HepG2 (cell line): ENCODE data around the gene RTN4RL2. TPM values are rescaled to one million over a fixed set of nuclear protein-coding genes. Genes with fewer than 3 reads are reported as not detected.
A peak's percentile ranks its signal among the peaks of the same experiment; 100 is the strongest.

Source experiments
- ARNTL ChIP-seq: sonication (generic); formaldehyde crosslinking; IDR thresholded peaks from 2 replicates; pipeline ENCODE4 v1.4.0; 2020; ENCODE audit warnings: mild to moderate bottlenecking, missing genetic modification reagents
- FOXA3 ChIP-seq: IDR thresholded peaks from 2 replicates; pipeline ENCODE4 v1.6.1; 2016; ENCODE audit warnings: missing genetic modification reagents, missing compliant biosample characterization
- NCOR1 ChIP-seq: fragments of 200-600 bp; sonication (generic); IDR thresholded peaks from 2 replicates; pipeline ENCODE4 v1.7.0; 2017; ENCODE audit warnings: antibody characterized with exemption, low read length, borderline replicate concordance
- NFIC ChIP-seq: IDR thresholded peaks from 2 replicates; pipeline ENCODE4 v1.6.1; 2012; ENCODE audit warnings: mild to moderate bottlenecking, low read length, inconsistent platforms
- POGZ ChIP-seq: sonication (generic); formaldehyde crosslinking; IDR thresholded peaks from 2 replicates; pipeline ENCODE4 v1.4.0; 2020; ENCODE audit warnings: mild to moderate bottlenecking, missing genetic modification reagents
- POLR2G ChIP-seq: fragments of 200-400 bp; formaldehyde crosslinking; IDR thresholded peaks from 2 replicates; pipeline ENCODE4 v1.6.1; 2018; ENCODE audit warnings: mild to moderate bottlenecking, low read depth, low read length, moderate library complexity
- REPIN1 ChIP-seq: sonication (generic); formaldehyde crosslinking; IDR thresholded peaks from 2 replicates; pipeline ENCODE4 v1.8.0; 2022; ENCODE audit warnings: missing genetic modification reagents, low read depth, mild to moderate bottlenecking, borderline replicate concordance
- RFXAP ChIP-seq: sonication (generic); formaldehyde crosslinking; IDR thresholded peaks from 2 replicates; pipeline ENCODE4 v1.4.0; 2020; ENCODE audit warnings: missing genetic modification reagents, borderline replicate concordance
- SAP130 ChIP-seq: IDR thresholded peaks from 2 replicates; pipeline ENCODE4 v1.6.1; 2016; ENCODE audit warnings: low read depth
- SSRP1 ChIP-seq: IDR thresholded peaks from 2 replicates; pipeline ENCODE4 v1.6.1; 2016; ENCODE audit warnings: control low read depth
- TCF7L2 ChIP-seq: IDR thresholded peaks from 2 replicates; pipeline ENCODE4 v1.6.1; 2011; ENCODE audit warnings: mild to moderate bottlenecking, low read depth, low read length, moderate library complexity
- TGIF2 ChIP-seq: IDR thresholded peaks from 2 replicates; pipeline ENCODE4 v1.6.1; 2016; ENCODE audit warnings: control low read depth, missing compliant biosample characterization
- ZFP90 ChIP-seq: sonication (generic); formaldehyde crosslinking; IDR thresholded peaks from 2 replicates; pipeline ENCODE4 v1.8.0; 2022; ENCODE audit warnings: missing genetic modification reagents, mild to moderate bottlenecking, inconsistent platforms, borderline replicate concordance
- ZFY ChIP-seq: sonication (generic); formaldehyde crosslinking; IDR thresholded peaks from 2 replicates; pipeline ENCODE4 v1.4.0; 2020; ENCODE audit warnings: missing genetic modification reagents
- ZNF329 ChIP-seq: sonication (generic); formaldehyde crosslinking; IDR thresholded peaks from 2 replicates; pipeline ENCODE4 v1.9.0; 2021; ENCODE audit warnings: low read depth, mild to moderate bottlenecking, missing genetic modification reagents
- ZNF670 ChIP-seq: sonication (generic); formaldehyde crosslinking; IDR thresholded peaks from 2 replicates; pipeline ENCODE4 v1.8.0; 2022; ENCODE audit warnings: mild to moderate bottlenecking, missing genetic modification reagents, borderline replicate concordance
- ZNF788 ChIP-seq: sonication (generic); formaldehyde crosslinking; IDR thresholded peaks from 2 replicates; pipeline ENCODE4 v1.5.0; 2020; ENCODE audit warnings: mild to moderate bottlenecking, missing genetic modification reagents, borderline replicate concordance
- polyA plus RNA-seq, 8 experiments: library from polyadenylated mRNA; depleted of rRNA in 3 of 8; stranded (reverse) in 7 of 8; unstranded in 1 of 8; fragments of >200 nt; fragmentation: Illumina TruSeq in 4 of 8; extraction: Trizol in 4 of 8; gene quantifications; 2 replicates each; pipeline versions ENCODE4 v1.2.1 to v1.2.3, GENCODE V29; 2011 to 2016; ENCODE audit warnings: low read depth in 4 of 8, missing spikeins in 1 of 8, mixed read lengths in 1 of 8; ENCODE audit not compliant: insufficient read depth in 1 of 8
- total RNA-seq, 5 experiments: library from RNA; depleted of rRNA; stranded (reverse); fragments of >200 nt; fragmentation: Illumina TruSeq; extraction: Trizol; gene quantifications; 2 replicates each; pipeline ENCODE4 v1.2.3, GENCODE V29; 2016; ENCODE audit warnings: low read depth in 1 of 5
- TF ChIP-seq, protein P1 (sequence below): IDR thresholded peaks from 2 replicates; pipeline ENCODE4 v1.6.1; 2016; ENCODE audit warnings: missing compliant biosample characterization, missing genetic modification reagents, borderline replicate concordance
- TF ChIP-seq, protein P2 (sequence below): sonication (generic); formaldehyde crosslinking; IDR thresholded peaks from 2 replicates; pipeline ENCODE4 v1.4.0; 2020; ENCODE audit warnings: missing genetic modification reagents, borderline replicate concordance
- TF ChIP-seq, protein P3 (sequence below): sonication (generic); formaldehyde crosslinking; IDR thresholded peaks from 2 replicates; pipeline ENCODE4 v1.4.0; 2020; ENCODE audit warnings: mild to moderate bottlenecking, missing genetic modification reagents
- TF ChIP-seq, protein P4 (sequence below): IDR thresholded peaks from 2 replicates; pipeline ENCODE4 v1.4.0; 2020; ENCODE audit warnings: mild to moderate bottlenecking, missing genetic modification reagents

The RTN4RL2 gene
- total and polyA plus RNA-seq, 2 of the 13 experiments (the other 11 are each of a cell fraction or from before 2014, with no cell fraction given) = 1.3 to 4.3 TPM

DNA sequence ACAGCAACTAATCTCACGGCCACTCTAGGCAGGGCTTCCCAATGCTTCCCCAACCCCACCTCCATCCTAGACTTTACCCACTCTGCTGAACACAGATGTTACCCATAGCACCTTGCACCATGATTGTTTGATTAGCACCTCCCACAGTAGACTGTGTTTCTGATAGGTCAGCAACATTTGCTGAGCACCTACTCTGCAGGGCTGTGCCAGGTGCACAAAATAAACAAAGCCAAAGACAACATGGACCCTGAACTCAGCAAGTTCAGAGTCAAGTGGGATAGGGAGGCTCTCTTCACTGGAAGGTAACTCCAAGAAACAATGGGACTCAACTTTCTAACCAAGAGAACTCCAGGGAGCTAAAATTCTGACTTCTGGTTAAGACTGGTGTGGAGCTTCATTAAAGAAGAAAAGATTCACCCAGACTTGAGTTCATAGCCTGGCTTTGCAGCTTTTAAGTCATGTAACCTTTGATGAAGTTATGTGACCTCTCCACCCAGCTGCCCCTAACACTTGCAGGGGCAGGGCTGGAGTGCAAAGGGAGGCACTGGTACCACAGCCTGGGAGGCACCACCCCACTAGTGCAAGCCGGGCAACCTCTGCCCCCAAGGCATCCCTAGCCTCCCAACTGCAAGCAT is 6.7 kb upstream of the RTN4RL2 start (continued):
- TF ChIP-seq ZFP90 (CRISPR knock-in tag) = no peak; the same call in 1 of the 2 replicates
- peak; percentile 96; the same call in 1 of the 2 replicates for TF ChIP-seq NCOR1
- no peak for TF ChIP-seq SSRP1 (CRISPR knock-in tag)
- TF ChIP-seq RFXAP (CRISPR knock-in tag) = peak; percentile 40; the same call in 1 of the 2 replicates
- TF ChIP-seq, protein P1, sequence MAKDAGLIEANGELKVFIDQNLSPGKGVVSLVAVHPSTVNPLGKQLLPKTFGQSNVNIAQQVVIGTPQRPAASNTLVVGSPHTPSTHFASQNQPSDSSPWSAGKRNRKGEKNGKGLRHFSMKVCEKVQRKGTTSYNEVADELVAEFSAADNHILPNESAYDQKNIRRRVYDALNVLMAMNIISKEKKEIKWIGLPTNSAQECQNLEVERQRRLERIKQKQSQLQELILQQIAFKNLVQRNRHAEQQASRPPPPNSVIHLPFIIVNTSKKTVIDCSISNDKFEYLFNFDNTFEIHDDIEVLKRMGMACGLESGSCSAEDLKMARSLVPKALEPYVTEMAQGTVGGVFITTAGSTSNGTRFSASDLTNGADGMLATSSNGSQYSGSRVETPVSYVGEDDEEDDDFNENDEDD = peak; percentile 24; the same call in 1 of the 2 replicates
- TF ChIP-seq ZFY (CRISPR knock-in tag) = 0 out of 2 replicates have a peak, but pooled peaks have one; percentile 19
- TF ChIP-seq, protein P2, sequence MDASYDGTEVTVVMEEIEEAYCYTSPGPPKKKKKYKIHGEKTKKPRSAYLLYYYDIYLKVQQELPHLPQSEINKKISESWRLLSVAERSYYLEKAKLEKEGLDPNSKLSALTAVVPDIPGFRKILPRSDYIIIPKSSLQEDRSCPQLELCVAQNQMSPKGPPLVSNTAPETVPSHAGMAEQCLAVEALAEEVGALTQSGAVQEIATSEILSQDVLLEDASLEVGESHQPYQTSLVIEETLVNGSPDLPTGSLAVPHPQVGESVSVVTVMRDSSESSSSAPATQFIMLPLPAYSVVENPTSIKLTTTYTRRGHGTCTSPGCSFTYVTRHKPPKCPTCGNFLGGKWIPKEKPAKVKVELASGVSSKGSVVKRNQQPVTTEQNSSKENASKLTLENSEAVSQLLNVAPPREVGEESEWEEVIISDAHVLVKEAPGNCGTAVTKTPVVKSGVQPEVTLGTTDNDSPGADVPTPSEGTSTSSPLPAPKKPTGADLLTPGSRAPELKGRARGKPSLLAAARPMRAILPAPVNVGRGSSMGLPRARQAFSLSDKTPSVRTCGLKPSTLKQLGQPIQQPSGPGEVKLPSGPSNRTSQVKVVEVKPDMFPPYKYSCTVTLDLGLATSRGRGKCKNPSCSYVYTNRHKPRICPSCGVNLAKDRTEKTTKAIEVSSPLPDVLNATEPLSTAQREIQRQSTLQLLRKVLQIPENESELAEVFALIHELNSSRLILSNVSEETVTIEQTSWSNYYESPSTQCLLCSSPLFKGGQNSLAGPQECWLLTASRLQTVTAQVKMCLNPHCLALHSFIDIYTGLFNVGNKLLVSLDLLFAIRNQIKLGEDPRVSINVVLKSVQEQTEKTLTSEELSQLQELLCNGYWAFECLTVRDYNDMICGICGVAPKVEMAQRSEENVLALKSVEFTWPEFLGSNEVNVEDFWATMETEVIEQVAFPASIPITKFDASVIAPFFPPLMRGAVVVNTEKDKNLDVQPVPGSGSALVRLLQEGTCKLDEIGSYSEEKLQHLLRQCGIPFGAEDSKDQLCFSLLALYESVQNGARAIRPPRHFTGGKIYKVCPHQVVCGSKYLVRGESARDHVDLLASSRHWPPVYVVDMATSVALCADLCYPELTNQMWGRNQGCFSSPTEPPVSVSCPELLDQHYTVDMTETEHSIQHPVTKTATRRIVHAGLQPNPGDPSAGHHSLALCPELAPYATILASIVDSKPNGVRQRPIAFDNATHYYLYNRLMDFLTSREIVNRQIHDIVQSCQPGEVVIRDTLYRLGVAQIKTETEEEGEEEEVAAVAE (CRISPR knock-in tag) = 0 out of 2 replicates have a peak, but pooled peaks have one; percentile 55
- peak; percentile 74 for TF ChIP-seq ARNTL (CRISPR knock-in tag)
- TF ChIP-seq, protein P3, sequence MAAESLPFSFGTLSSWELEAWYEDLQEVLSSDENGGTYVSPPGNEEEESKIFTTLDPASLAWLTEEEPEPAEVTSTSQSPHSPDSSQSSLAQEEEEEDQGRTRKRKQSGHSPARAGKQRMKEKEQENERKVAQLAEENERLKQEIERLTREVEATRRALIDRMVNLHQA (CRISPR knock-in tag) = no peak
- TF ChIP-seq POGZ (CRISPR knock-in tag) = peak; percentile 92
- TF ChIP-seq SAP130 (CRISPR knock-in tag) = peak; percentile 89
- peak; percentile 61; the same call in 1 of the 2 replicates for TF ChIP-seq ZNF670
- no peak for TF ChIP-seq TGIF2 (CRISPR knock-in tag)
- 0 out of 2 replicates have a peak, but pooled peaks have one; percentile 3 for TF ChIP-seq ZNF329
- peak; percentile 58 for TF ChIP-seq POLR2G
- no peak for TF ChIP-seq TCF7L2
- peak; percentile 76; the same call in 1 of the 2 replicates for TF ChIP-seq NFIC
- peak; percentile 83 for TF ChIP-seq REPIN1 (CRISPR knock-in tag)
- TF ChIP-seq, protein P4, sequence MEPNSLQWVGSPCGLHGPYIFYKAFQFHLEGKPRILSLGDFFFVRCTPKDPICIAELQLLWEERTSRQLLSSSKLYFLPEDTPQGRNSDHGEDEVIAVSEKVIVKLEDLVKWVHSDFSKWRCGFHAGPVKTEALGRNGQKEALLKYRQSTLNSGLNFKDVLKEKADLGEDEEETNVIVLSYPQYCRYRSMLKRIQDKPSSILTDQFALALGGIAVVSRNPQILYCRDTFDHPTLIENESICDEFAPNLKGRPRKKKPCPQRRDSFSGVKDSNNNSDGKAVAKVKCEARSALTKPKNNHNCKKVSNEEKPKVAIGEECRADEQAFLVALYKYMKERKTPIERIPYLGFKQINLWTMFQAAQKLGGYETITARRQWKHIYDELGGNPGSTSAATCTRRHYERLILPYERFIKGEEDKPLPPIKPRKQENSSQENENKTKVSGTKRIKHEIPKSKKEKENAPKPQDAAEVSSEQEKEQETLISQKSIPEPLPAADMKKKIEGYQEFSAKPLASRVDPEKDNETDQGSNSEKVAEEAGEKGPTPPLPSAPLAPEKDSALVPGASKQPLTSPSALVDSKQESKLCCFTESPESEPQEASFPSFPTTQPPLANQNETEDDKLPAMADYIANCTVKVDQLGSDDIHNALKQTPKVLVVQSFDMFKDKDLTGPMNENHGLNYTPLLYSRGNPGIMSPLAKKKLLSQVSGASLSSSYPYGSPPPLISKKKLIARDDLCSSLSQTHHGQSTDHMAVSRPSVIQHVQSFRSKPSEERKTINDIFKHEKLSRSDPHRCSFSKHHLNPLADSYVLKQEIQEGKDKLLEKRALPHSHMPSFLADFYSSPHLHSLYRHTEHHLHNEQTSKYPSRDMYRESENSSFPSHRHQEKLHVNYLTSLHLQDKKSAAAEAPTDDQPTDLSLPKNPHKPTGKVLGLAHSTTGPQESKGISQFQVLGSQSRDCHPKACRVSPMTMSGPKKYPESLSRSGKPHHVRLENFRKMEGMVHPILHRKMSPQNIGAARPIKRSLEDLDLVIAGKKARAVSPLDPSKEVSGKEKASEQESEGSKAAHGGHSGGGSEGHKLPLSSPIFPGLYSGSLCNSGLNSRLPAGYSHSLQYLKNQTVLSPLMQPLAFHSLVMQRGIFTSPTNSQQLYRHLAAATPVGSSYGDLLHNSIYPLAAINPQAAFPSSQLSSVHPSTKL (CRISPR knock-in tag) = peak; percentile 93
- TF ChIP-seq ZNF788 (CRISPR knock-in tag) = peak; percentile 77; the same call in 1 of the 2 replicates
- TF ChIP-seq FOXA3 = peak; percentile 98
